ENCODE data around the gene TMBIM1.
A peak's percentile ranks its signal among the peaks of the same experiment; 100 is the strongest.

TMBIM1 gene

DNA sequence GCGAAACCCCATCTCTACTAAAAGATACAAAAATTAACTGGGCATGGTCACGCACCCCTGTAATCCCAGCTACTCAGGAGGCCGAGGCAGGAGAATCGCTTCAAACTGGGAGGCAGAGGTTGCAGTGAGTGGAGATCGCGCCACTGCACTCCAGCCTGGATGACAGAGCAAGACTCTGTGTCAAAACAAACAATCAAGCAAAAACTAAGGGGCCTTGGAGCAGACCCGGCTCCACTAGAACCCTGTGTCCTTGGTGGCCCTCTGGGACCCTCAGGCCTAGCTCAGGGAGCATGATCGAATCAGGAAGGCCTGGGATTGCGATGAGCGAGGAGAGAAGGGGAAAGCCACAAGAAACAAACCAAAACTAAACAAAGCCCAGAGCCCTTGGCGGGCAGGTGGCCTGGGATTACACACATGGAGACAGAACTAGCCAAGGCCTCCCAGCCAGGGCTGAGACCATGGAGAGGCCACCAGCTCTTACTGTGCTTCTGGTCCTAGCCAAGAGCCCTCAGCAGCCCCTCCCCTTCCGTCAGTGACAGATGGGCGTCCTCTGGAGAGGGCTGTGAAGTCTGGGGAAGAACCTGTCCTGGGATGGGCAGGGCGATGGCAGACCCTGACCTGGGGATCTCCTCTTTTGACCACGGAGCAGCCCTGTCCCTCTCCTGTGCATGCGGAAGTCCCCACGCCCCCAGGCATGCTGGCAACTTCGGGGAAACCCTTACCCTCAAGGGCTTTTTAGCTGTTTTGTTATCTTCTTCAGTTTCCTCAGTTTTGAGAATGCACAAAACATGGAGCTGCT is 36.9 kb upstream of the TMBIM1 start:
- Histone ChIP-seq H4K8ac (ENCODE audit: low read length) (peak overlapping the region; percentile 21), H2BK12ac (ENCODE audit: low read length in 2 of 2) (peak overlapping the region in 1 of 2 experiments; percentile 21), H2BK15ac (ENCODE audit: low read depth, poor library complexity, severe bottlenecking) (no peak overlapping the region), H4K91ac (ENCODE audit: low read length) (no peak overlapping the region), H3K18ac (ENCODE audit: low read depth in 1 of 2, low read length in 2 of 2) (no peak overlapping the region), H3K4me3 (ENCODE audit: insufficient read depth in 1 of 2, low read depth in 1 of 2, low read length in 2 of 2) (no peak overlapping the region), H2BK120ac (ENCODE audit: low read depth, low read length) (no peak overlapping the region), H3K4ac (ENCODE audit: low read depth in 1 of 2, low read length in 2 of 2) (no peak overlapping the region), H3K14ac (ENCODE audit: low read length in 2 of 2) (no peak overlapping the region), H3K4me1 (ENCODE audit: control insufficient read depth, insufficient read depth, low read depth, low read length) (peaks cover 21% of the 10 kb centered on the region), H3K36me3 (ENCODE audit: control insufficient read depth in 1 of 2, insufficient read depth in 2 of 2, low read depth in 1 of 2, low read length in 2 of 2) (peaks cover 0 to 6% of the 10 kb centered on the region in 2 experiments), H3K9ac (ENCODE audit: low read length) (no peak overlapping the region), H2BK5ac (ENCODE audit: low read depth, low read length, poor library complexity, severe bottlenecking) (no peak overlapping the region), H2AK5ac (ENCODE audit: low read length, severe bottlenecking) (no peak overlapping the region), H3K9me3 (ENCODE audit: control insufficient read depth, low read length) (no peaks in the 10 kb centered on the region), H3K27ac (ENCODE audit: low read length, poor library complexity, severe bottlenecking) (no peak overlapping the region), H2AFZ (ENCODE audit: low read depth, low read length) (no peak overlapping the region), H3K79me1 (replicated peaks; ENCODE audit: low read length, poor library complexity, severe bottlenecking) (peaks cover 13% of the 10 kb centered on the region), H3K4me2 (ENCODE audit: low read length, poor library complexity, severe bottlenecking) (no peak overlapping the region), H3K23ac (ENCODE audit: low read length in 2 of 2) (no peak overlapping the region), H3K27me3 (ENCODE audit: control insufficient read depth in 1 of 2, insufficient read depth in 1 of 2, low read length in 2 of 2) (peaks cover 0 to 18% of the 10 kb centered on the region in 2 experiments)
- DNase-seq, result no peak
- WGBS, result 89% methylated on average over 18 of the region's 18 CpGs

DNA sequence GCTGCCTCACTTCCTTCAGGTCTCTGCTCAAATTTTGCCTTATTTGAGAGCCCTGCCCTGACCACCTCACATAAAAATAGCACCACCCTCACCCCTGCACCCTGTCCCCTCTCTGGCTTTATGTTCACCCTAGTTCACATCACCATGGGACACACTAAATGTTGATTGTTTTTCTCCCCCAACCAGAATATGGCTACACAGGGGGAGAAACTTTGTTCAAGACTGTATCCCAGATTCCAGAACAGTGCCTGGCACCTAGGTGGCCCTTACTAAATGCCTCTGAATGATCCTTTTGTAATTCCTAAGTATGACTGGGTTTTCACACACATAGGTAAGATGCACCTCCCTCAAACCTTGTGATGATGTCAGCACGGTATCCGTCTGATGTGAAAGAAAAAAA is 36.0 kb upstream of the TMBIM1 start:
- H2BK12ac ChIP-seq (ENCODE audit: low read length in 2 of 2), result no peak overlapping the region
- no peak overlapping the region for H2BK120ac ChIP-seq (ENCODE audit: low read depth, low read length)
- H3K4ac ChIP-seq (ENCODE audit: low read depth in 1 of 2, low read length in 2 of 2), result no peak overlapping the region
- 91% methylated on average over 2 of the region's 2 CpGs for WGBS
- H3K36me3 ChIP-seq (ENCODE audit: control insufficient read depth in 1 of 2, insufficient read depth in 2 of 2, low read depth in 1 of 2, low read length in 2 of 2), result peaks cover 0 to 6% of the 10 kb centered on the region in 2 experiments
- no peak overlapping the region for H4K8ac ChIP-seq (ENCODE audit: low read length)
- H3K27me3 ChIP-seq (ENCODE audit: control insufficient read depth in 1 of 2, insufficient read depth in 1 of 2, low read length in 2 of 2), result peaks cover 0 to 18% of the 10 kb centered on the region in 2 experiments
- no peak overlapping the region for H3K27ac ChIP-seq (ENCODE audit: low read length, poor library complexity, severe bottlenecking)
- no peak overlapping the region for H3K14ac ChIP-seq (ENCODE audit: low read length in 2 of 2)
- no peak overlapping the region for H3K4me3 ChIP-seq (ENCODE audit: insufficient read depth in 1 of 2, low read depth in 1 of 2, low read length in 2 of 2)
- H3K18ac ChIP-seq (ENCODE audit: low read depth in 1 of 2, low read length in 2 of 2), result no peak overlapping the region
- H3K9ac ChIP-seq (ENCODE audit: low read length), result no peak overlapping the region
- peaks cover 13% of the 10 kb centered on the region for H3K79me1 ChIP-seq (replicated peaks; ENCODE audit: low read length, poor library complexity, severe bottlenecking)
- no peak overlapping the region for H2BK15ac ChIP-seq (ENCODE audit: low read depth, poor library complexity, severe bottlenecking)
- H2AFZ ChIP-seq (ENCODE audit: low read depth, low read length), result no peak overlapping the region
- no peaks in the 10 kb centered on the region for H3K9me3 ChIP-seq (ENCODE audit: control insufficient read depth, low read length)
- no peak overlapping the region for H3K4me2 ChIP-seq (ENCODE audit: low read length, poor library complexity, severe bottlenecking)
- DNase-seq, result no peak
- H3K4me1 ChIP-seq (ENCODE audit: control insufficient read depth, insufficient read depth, low read depth, low read length), result peaks cover 24% of the 10 kb centered on the region
- H2BK5ac ChIP-seq (ENCODE audit: low read depth, low read length, poor library complexity, severe bottlenecking), result no peak overlapping the region
- H3K23ac ChIP-seq (ENCODE audit: low read length in 2 of 2), result no peak overlapping the region
- H4K91ac ChIP-seq (ENCODE audit: low read length), result no peak overlapping the region
- H2AK5ac ChIP-seq (ENCODE audit: low read length, severe bottlenecking), result no peak overlapping the region

GRCh38 chr2:218327451-218328210 is 35.3 kb upstream of the TMBIM1 start:
- H4K8ac ChIP-seq (ENCODE audit: low read length), result peak overlapping the region; percentile 39
- no peak overlapping the region for H3K4ac ChIP-seq (ENCODE audit: low read depth in 1 of 2, low read length in 2 of 2)
- H3K9me3 ChIP-seq (ENCODE audit: control insufficient read depth, low read length), result no peaks in the 10 kb centered on the region
- DNase-seq, result no peak
- no peak overlapping the region for H3K27ac ChIP-seq (ENCODE audit: low read length, poor library complexity, severe bottlenecking)
- WGBS, result 87% methylated on average over 11 of the region's 11 CpGs
- H3K23ac ChIP-seq (ENCODE audit: low read length in 2 of 2), result no peak overlapping the region
- H2BK120ac ChIP-seq (ENCODE audit: low read depth, low read length), result no peak overlapping the region
- peak overlapping the region; percentile 14 for H4K91ac ChIP-seq (ENCODE audit: low read length)
- peaks cover 0 to 3% of the 10 kb centered on the region in 2 experiments for H3K36me3 ChIP-seq (ENCODE audit: control insufficient read depth in 1 of 2, insufficient read depth in 2 of 2, low read depth in 1 of 2, low read length in 2 of 2)
- H3K79me1 ChIP-seq (replicated peaks; ENCODE audit: low read length, poor library complexity, severe bottlenecking), result peaks cover 13% of the 10 kb centered on the region
- peak overlapping the region in 1 of 2 experiments; percentile 19 for H3K4me3 ChIP-seq (ENCODE audit: insufficient read depth in 1 of 2, low read depth in 1 of 2, low read length in 2 of 2)
- H2BK5ac ChIP-seq (ENCODE audit: low read depth, low read length, poor library complexity, severe bottlenecking), result no peak overlapping the region
- peaks cover 0 to 18% of the 10 kb centered on the region in 2 experiments for H3K27me3 ChIP-seq (ENCODE audit: control insufficient read depth in 1 of 2, insufficient read depth in 1 of 2, low read length in 2 of 2)
- H2BK12ac ChIP-seq (ENCODE audit: low read length in 2 of 2), result peak overlapping the region; percentile 40 to 59
- H3K18ac ChIP-seq (ENCODE audit: low read depth in 1 of 2, low read length in 2 of 2), result no peak overlapping the region
- no peak overlapping the region for H2BK15ac ChIP-seq (ENCODE audit: low read depth, poor library complexity, severe bottlenecking)
- no peak overlapping the region for H3K9ac ChIP-seq (ENCODE audit: low read length)
- no peak overlapping the region for H3K4me2 ChIP-seq (ENCODE audit: low read length, poor library complexity, severe bottlenecking)
- no peak overlapping the region for H2AFZ ChIP-seq (ENCODE audit: low read depth, low read length)
- H3K14ac ChIP-seq (ENCODE audit: low read length in 2 of 2), result peak overlapping the region in 1 of 2 experiments; percentile 35
- H2AK5ac ChIP-seq (ENCODE audit: low read length, severe bottlenecking), result no peak overlapping the region
- peaks cover 19% of the 10 kb centered on the region for H3K4me1 ChIP-seq (ENCODE audit: control insufficient read depth, insufficient read depth, low read depth, low read length)

DNA sequence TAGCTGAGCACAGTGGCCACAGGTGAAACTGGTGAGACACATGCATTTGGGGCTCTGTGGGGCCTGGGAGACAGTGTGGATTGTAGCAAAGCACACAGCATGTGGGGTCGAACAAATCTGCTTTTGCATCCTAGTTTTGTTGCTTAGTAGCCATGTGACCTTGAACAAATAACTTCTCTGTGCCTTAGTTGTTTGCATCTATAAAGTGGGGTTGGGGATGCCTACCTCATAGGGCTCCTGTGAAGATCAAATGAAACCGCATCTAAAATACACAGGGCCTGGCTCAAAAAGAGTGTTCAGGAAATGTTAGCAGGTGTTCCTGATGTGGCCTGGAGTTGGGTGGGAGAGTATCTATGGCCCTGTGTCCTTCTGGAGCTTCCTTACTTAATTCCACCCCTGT is 34.0 kb upstream of the TMBIM1 start:
- no peak overlapping the region for H4K8ac ChIP-seq (ENCODE audit: low read length)
- DNase-seq, result no peak
- H2BK5ac ChIP-seq (ENCODE audit: low read depth, low read length, poor library complexity, severe bottlenecking), result no peak overlapping the region
- H3K27ac ChIP-seq (ENCODE audit: low read length, poor library complexity, severe bottlenecking), result no peak overlapping the region
- H2BK12ac ChIP-seq (ENCODE audit: low read length in 2 of 2), result no peak overlapping the region
- H2AFZ ChIP-seq (ENCODE audit: low read depth, low read length), result no peak overlapping the region
- H3K9ac ChIP-seq (ENCODE audit: low read length), result no peak overlapping the region
- no peak overlapping the region for H2BK15ac ChIP-seq (ENCODE audit: low read depth, poor library complexity, severe bottlenecking)
- H4K91ac ChIP-seq (ENCODE audit: low read length), result no peak overlapping the region
- H3K79me1 ChIP-seq (replicated peaks; ENCODE audit: low read length, poor library complexity, severe bottlenecking), result peaks cover 13% of the 10 kb centered on the region
- H3K4me1 ChIP-seq (ENCODE audit: control insufficient read depth, insufficient read depth, low read depth, low read length), result peaks cover 24% of the 10 kb centered on the region
- 97% methylated on average over 2 of the region's 2 CpGs for WGBS
- no peak overlapping the region for H3K4me2 ChIP-seq (ENCODE audit: low read length, poor library complexity, severe bottlenecking)
- H3K18ac ChIP-seq (ENCODE audit: low read depth in 1 of 2, low read length in 2 of 2), result no peak overlapping the region
- no peak overlapping the region for H3K4ac ChIP-seq (ENCODE audit: low read depth in 1 of 2, low read length in 2 of 2)
- H3K36me3 ChIP-seq (ENCODE audit: control insufficient read depth in 1 of 2, insufficient read depth in 2 of 2, low read depth in 1 of 2, low read length in 2 of 2), result peaks cover 0 to 3% of the 10 kb centered on the region in 2 experiments
- no peak overlapping the region for H3K14ac ChIP-seq (ENCODE audit: low read length in 2 of 2)
- no peak overlapping the region for H3K23ac ChIP-seq (ENCODE audit: low read length in 2 of 2)
- no peak overlapping the region for H3K4me3 ChIP-seq (ENCODE audit: insufficient read depth in 1 of 2, low read depth in 1 of 2, low read length in 2 of 2)
- no peak overlapping the region for H2BK120ac ChIP-seq (ENCODE audit: low read depth, low read length)
- no peaks in the 10 kb centered on the region for H3K9me3 ChIP-seq (ENCODE audit: control insufficient read depth, low read length)
- H2AK5ac ChIP-seq (ENCODE audit: low read length, severe bottlenecking), result no peak overlapping the region
- H3K27me3 ChIP-seq (ENCODE audit: control insufficient read depth in 1 of 2, insufficient read depth in 1 of 2, low read length in 2 of 2), result peaks cover 0 to 18% of the 10 kb centered on the region in 2 experiments

Data from mesenchymal stem cell (in vitro differentiated cells and primary cell).